Measurements from ENCODE around the gene RLN1.

RLN1 gene

GRCh38 chr9:5355817-5356216 is 16.1 kb upstream of the RLN1 start:
- Histone ChIP-seq H3K23ac (ENCODE audit: low read depth, low read length, poor library complexity) (no peak overlapping the region), H2BK5ac (ENCODE audit: low read length) (no peak overlapping the region), H2BK120ac (ENCODE audit: low read depth, low read length) (no peak overlapping the region), H2BK15ac (ENCODE audit: low read length) (no peak overlapping the region), H3K9me3 (replicated peaks in 1 of 2; ENCODE audit: control insufficient read depth in 2 of 2, insufficient read depth in 1 of 2, low read depth in 1 of 2, low read length in 2 of 2) (no peaks in the 10 kb centered on the region), H2AFZ (ENCODE audit: low read length) (no peak overlapping the region), H3K4ac (ENCODE audit: low read length) (no peak overlapping the region), H3K4me3 (ENCODE audit: low read length in 2 of 2) (no peak overlapping the region), H3K27me3 (ENCODE audit: control insufficient read depth in 3 of 3, insufficient read depth in 3 of 3, low read depth in 1 of 3, low read length in 3 of 3) (no peaks in the 10 kb centered on the region), H3K4me1 (ENCODE audit: control insufficient read depth in 2 of 2, insufficient read depth in 1 of 2, low read depth in 1 of 2, low read length in 2 of 2) (no peaks in the 10 kb centered on the region), H3K27ac (replicated peaks; ENCODE audit: low read length) (no peak overlapping the region), H3K14ac (ENCODE audit: low read length) (no peak overlapping the region), H4K91ac (ENCODE audit: low read depth, low read length, poor library complexity) (no peak overlapping the region), H2AK5ac (ENCODE audit: low read depth, low read length) (no peak overlapping the region), H3K36me3 (replicated peaks in 1 of 2; ENCODE audit: control insufficient read depth in 2 of 2, insufficient read depth in 2 of 2, low read length in 2 of 2) (no peaks in the 10 kb centered on the region), H3K18ac (ENCODE audit: low read length) (no peak overlapping the region), H3K4me2 (ENCODE audit: insufficient read depth, low read length, poor library complexity, severe bottlenecking) (no peak overlapping the region), H3K79me1 (ENCODE audit: low read depth, low read length) (no peaks in the 10 kb centered on the region), H3K9ac (ENCODE audit: low read depth, low read length, poor library complexity) (no peak overlapping the region), H2BK12ac (ENCODE audit: low read length) (no peak overlapping the region), H4K8ac (ENCODE audit: low read depth, low read length) (no peak overlapping the region)
- no CpG with 5 or more reads among the region's 2 CpGs for WGBS, 2 donors (ENCODE audit: extremely low coverage in 2 of 2, insufficient read length in 2 of 2, insufficient replicate concordance in 1 of 2)
- no peak for DNase-seq (ENCODE audit: low spot score)

GRCh38 chr9:5355226-5355625 is 15.6 kb upstream of the RLN1 start:
- no peak overlapping the region for H3K4me3 ChIP-seq (ENCODE audit: low read length in 2 of 2)
- no peak overlapping the region for H2BK15ac ChIP-seq (ENCODE audit: low read length)
- no peak overlapping the region for H2AK5ac ChIP-seq (ENCODE audit: low read depth, low read length)
- H3K27me3 ChIP-seq (ENCODE audit: control insufficient read depth in 3 of 3, insufficient read depth in 3 of 3, low read depth in 1 of 3, low read length in 3 of 3) = no peaks in the 10 kb centered on the region
- H3K36me3 ChIP-seq (replicated peaks in 1 of 2; ENCODE audit: control insufficient read depth in 2 of 2, insufficient read depth in 2 of 2, low read length in 2 of 2) = no peaks in the 10 kb centered on the region
- H2BK120ac ChIP-seq (ENCODE audit: low read depth, low read length) = no peak overlapping the region
- H2BK5ac ChIP-seq (ENCODE audit: low read length) = no peak overlapping the region
- no peak overlapping the region for H3K23ac ChIP-seq (ENCODE audit: low read depth, low read length, poor library complexity)
- no peaks in the 10 kb centered on the region for H3K79me1 ChIP-seq (ENCODE audit: low read depth, low read length)
- H4K91ac ChIP-seq (ENCODE audit: low read depth, low read length, poor library complexity) = no peak overlapping the region
- no peak overlapping the region for H2AFZ ChIP-seq (ENCODE audit: low read length)
- no CpG with 5 or more reads among the region's 1 CpG for WGBS, 2 donors (ENCODE audit: extremely low coverage in 2 of 2, insufficient read length in 2 of 2, insufficient replicate concordance in 1 of 2)
- H3K4me1 ChIP-seq (ENCODE audit: control insufficient read depth in 2 of 2, insufficient read depth in 1 of 2, low read depth in 1 of 2, low read length in 2 of 2) = no peaks in the 10 kb centered on the region
- H3K4ac ChIP-seq (ENCODE audit: low read length) = no peak overlapping the region
- no peak overlapping the region for H3K4me2 ChIP-seq (ENCODE audit: insufficient read depth, low read length, poor library complexity, severe bottlenecking)
- H2BK12ac ChIP-seq (ENCODE audit: low read length) = no peak overlapping the region
- H3K18ac ChIP-seq (ENCODE audit: low read length) = no peak overlapping the region
- DNase-seq (ENCODE audit: low spot score) = no peak
- no peak overlapping the region for H3K27ac ChIP-seq (replicated peaks; ENCODE audit: low read length)
- no peak overlapping the region for H3K14ac ChIP-seq (ENCODE audit: low read length)
- no peak overlapping the region for H4K8ac ChIP-seq (ENCODE audit: low read depth, low read length)
- no peak overlapping the region for H3K9ac ChIP-seq (ENCODE audit: low read depth, low read length, poor library complexity)
- H3K9me3 ChIP-seq (replicated peaks in 1 of 2; ENCODE audit: control insufficient read depth in 2 of 2, insufficient read depth in 1 of 2, low read depth in 1 of 2, low read length in 2 of 2) = no peaks in the 10 kb centered on the region

- H4K91ac ChIP-seq (ENCODE audit: low read depth, low read length, poor library complexity) = no peak overlapping the region
- H2BK120ac ChIP-seq (ENCODE audit: low read depth, low read length) = no peak overlapping the region
- DNase-seq (ENCODE audit: low spot score) = no peak
- no peaks in the 10 kb centered on the region for H3K27me3 ChIP-seq (ENCODE audit: control insufficient read depth in 3 of 3, insufficient read depth in 3 of 3, low read depth in 1 of 3, low read length in 3 of 3)
- H3K36me3 ChIP-seq (replicated peaks in 1 of 2; ENCODE audit: control insufficient read depth in 2 of 2, insufficient read depth in 2 of 2, low read length in 2 of 2) = no peaks in the 10 kb centered on the region
- no peak overlapping the region for H2AK5ac ChIP-seq (ENCODE audit: low read depth, low read length)
- H4K8ac ChIP-seq (ENCODE audit: low read depth, low read length) = no peak overlapping the region
- no peak overlapping the region for H2BK15ac ChIP-seq (ENCODE audit: low read length)
- H3K4me3 ChIP-seq (ENCODE audit: low read length in 2 of 2) = no peak overlapping the region
- no peak overlapping the region for H3K27ac ChIP-seq (replicated peaks; ENCODE audit: low read length)
- no peaks in the 10 kb centered on the region for H3K4me1 ChIP-seq (ENCODE audit: control insufficient read depth in 2 of 2, insufficient read depth in 1 of 2, low read depth in 1 of 2, low read length in 2 of 2)
- WGBS, 2 donors (ENCODE audit: extremely low coverage in 2 of 2, insufficient read length in 2 of 2, insufficient replicate concordance in 1 of 2) = no CpG with 5 or more reads among the region's 2 CpGs
- no peak overlapping the region for H3K9ac ChIP-seq (ENCODE audit: low read depth, low read length, poor library complexity)
- H2AFZ ChIP-seq (ENCODE audit: low read length) = no peak overlapping the region
- H2BK5ac ChIP-seq (ENCODE audit: low read length) = no peak overlapping the region
- no peak overlapping the region for H3K4ac ChIP-seq (ENCODE audit: low read length)
- H3K18ac ChIP-seq (ENCODE audit: low read length) = no peak overlapping the region
- H3K14ac ChIP-seq (ENCODE audit: low read length) = no peak overlapping the region
- H3K79me1 ChIP-seq (ENCODE audit: low read depth, low read length) = no peaks in the 10 kb centered on the region
- no peak overlapping the region for H2BK12ac ChIP-seq (ENCODE audit: low read length)
- no peaks in the 10 kb centered on the region for H3K9me3 ChIP-seq (replicated peaks in 1 of 2; ENCODE audit: control insufficient read depth in 2 of 2, insufficient read depth in 1 of 2, low read depth in 1 of 2, low read length in 2 of 2)
- H3K4me2 ChIP-seq (ENCODE audit: insufficient read depth, low read length, poor library complexity, severe bottlenecking) = no peak overlapping the region
- H3K23ac ChIP-seq (ENCODE audit: low read depth, low read length, poor library complexity) = no peak overlapping the region
These were observed 14.5 kb upstream of the RLN1 start for GRCh38 chr9:5354184-5354583.

GRCh38 chr9:5352637-5353248 is 13.1 kb upstream of the RLN1 start:
- H3K23ac ChIP-seq (ENCODE audit: low read depth, low read length, poor library complexity) = no peak overlapping the region
- H4K91ac ChIP-seq (ENCODE audit: low read depth, low read length, poor library complexity) = no peak overlapping the region
- no peak overlapping the region for H2AFZ ChIP-seq (ENCODE audit: low read length)
- no peak for DNase-seq (ENCODE audit: low spot score)
- no peaks in the 10 kb centered on the region for H3K4me1 ChIP-seq (ENCODE audit: control insufficient read depth in 2 of 2, insufficient read depth in 1 of 2, low read depth in 1 of 2, low read length in 2 of 2)
- no peak overlapping the region for H3K4me3 ChIP-seq (ENCODE audit: low read length in 2 of 2)
- H4K8ac ChIP-seq (ENCODE audit: low read depth, low read length) = no peak overlapping the region
- no peaks in the 10 kb centered on the region for H3K9me3 ChIP-seq (replicated peaks in 1 of 2; ENCODE audit: control insufficient read depth in 2 of 2, insufficient read depth in 1 of 2, low read depth in 1 of 2, low read length in 2 of 2)
- H3K27me3 ChIP-seq (ENCODE audit: control insufficient read depth in 3 of 3, insufficient read depth in 3 of 3, low read depth in 1 of 3, low read length in 3 of 3) = no peaks in the 10 kb centered on the region
- H2BK12ac ChIP-seq (ENCODE audit: low read length) = no peak overlapping the region
- no peaks in the 10 kb centered on the region for H3K36me3 ChIP-seq (replicated peaks in 1 of 2; ENCODE audit: control insufficient read depth in 2 of 2, insufficient read depth in 2 of 2, low read length in 2 of 2)
- no peak overlapping the region for H2BK15ac ChIP-seq (ENCODE audit: low read length)
- H3K14ac ChIP-seq (ENCODE audit: low read length) = no peak overlapping the region
- H3K79me1 ChIP-seq (ENCODE audit: low read depth, low read length) = no peaks in the 10 kb centered on the region
- no peak overlapping the region for H3K18ac ChIP-seq (ENCODE audit: low read length)
- no peak overlapping the region for H3K27ac ChIP-seq (replicated peaks; ENCODE audit: low read length)
- no peak overlapping the region for H3K9ac ChIP-seq (ENCODE audit: low read depth, low read length, poor library complexity)
- H3K4me2 ChIP-seq (ENCODE audit: insufficient read depth, low read length, poor library complexity, severe bottlenecking) = no peak overlapping the region
- H3K4ac ChIP-seq (ENCODE audit: low read length) = no peak overlapping the region
- no peak overlapping the region for H2BK120ac ChIP-seq (ENCODE audit: low read depth, low read length)
- WGBS, 2 donors (ENCODE audit: extremely low coverage in 2 of 2, insufficient read length in 2 of 2, insufficient replicate concordance in 1 of 2) = no CpG with 5 or more reads among the region's 1 CpG
- no peak overlapping the region for H2BK5ac ChIP-seq (ENCODE audit: low read length)
- H2AK5ac ChIP-seq (ENCODE audit: low read depth, low read length) = no peak overlapping the region

Data from neuronal stem cell (in vitro differentiated cells).